Mucosa of stomach (tissue), 1 donor: ENCODE measurements around the gene SERHL2.
"Not testable (repeated sequence)": the region's sequence is repeated elsewhere in the genome, so short reads cannot be mapped to it uniquely, and the experiment has no call there.

Experiments used
- H3K27me3 ChIP-seq: one replicate; pipeline ENCODE4 v1.7.0; 2013; ENCODE audit warnings: mild to moderate bottlenecking, low read length; ENCODE audit not compliant: control insufficient read depth, insufficient read depth
- H3K36me3 ChIP-seq: one replicate; pipeline ENCODE4 v1.7.0; 2013; ENCODE audit warnings: low read length; ENCODE audit not compliant: control insufficient read depth, insufficient read depth
- H3K4me1 ChIP-seq: one replicate; pipeline ENCODE4 v1.7.0; 2013; ENCODE audit warnings: mild to moderate bottlenecking, low read length; ENCODE audit not compliant: control insufficient read depth, insufficient read depth
- H3K4me3 ChIP-seq: one replicate; pipeline ENCODE4 v1.7.0; 2013; ENCODE audit warnings: low read length
- H3K9ac ChIP-seq: one replicate; pipeline ENCODE4 v1.7.0; 2013; ENCODE audit warnings: mild to moderate bottlenecking, low read length, moderate library complexity
- H3K9me3 ChIP-seq: one replicate; pipeline ENCODE4 v1.7.0; 2013; ENCODE audit warnings: mild to moderate bottlenecking, low read length, moderate library complexity; ENCODE audit not compliant: control insufficient read depth
- donor health status: Pancreatic carcinoma.

Gene SERHL2

GRCh38 chr22:42519525-42520401, 34.0 kb upstream of the SERHL2 start, which contains the start of gene RRP7A:
Gene RRP7A, minus strand, starts transcription at chr22:42519796. Its CDS starts 10 bp downstream, at chr22:42519786.
- no peak within 1 kb of the TSS for H3K4me3 ChIP-seq
- H3K9me3 ChIP-seq: no peaks in the 10 kb centered on the region
- H3K27me3 ChIP-seq: no peaks in the 10 kb centered on the region
- H3K4me1 ChIP-seq: peaks cover 4% of the 10 kb centered on the region
- H3K36me3 ChIP-seq: no peaks in the 10 kb centered on the region
- H3K9ac ChIP-seq: peak within 1 kb of the TSS; percentile 70

DNA sequence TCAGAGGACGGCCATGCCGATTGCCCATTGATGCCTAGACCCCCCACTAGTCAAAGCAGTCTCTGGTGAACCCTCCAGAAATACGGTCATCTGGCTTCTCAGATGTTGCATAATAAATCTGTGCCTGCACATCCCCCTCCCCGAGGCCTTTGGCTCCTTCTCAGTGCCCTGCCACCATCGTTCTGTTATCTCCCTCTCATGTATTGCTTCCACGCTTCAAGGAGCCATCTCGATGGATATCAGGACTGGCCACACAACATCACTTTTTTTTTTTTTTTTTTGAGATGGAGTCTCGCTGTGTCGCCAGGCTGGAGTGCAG, 32.6 kb upstream of the SERHL2 start:
- Histone ChIP-seq H3K4me1 (peaks cover 4% of the 10 kb centered on the region), H3K9ac (no peak overlapping the region), H3K36me3 (no peaks in the 10 kb centered on the region), H3K27me3 (no peaks in the 10 kb centered on the region), H3K9me3 (no peaks in the 10 kb centered on the region), H3K4me3 (no peak overlapping the region)

DNA sequence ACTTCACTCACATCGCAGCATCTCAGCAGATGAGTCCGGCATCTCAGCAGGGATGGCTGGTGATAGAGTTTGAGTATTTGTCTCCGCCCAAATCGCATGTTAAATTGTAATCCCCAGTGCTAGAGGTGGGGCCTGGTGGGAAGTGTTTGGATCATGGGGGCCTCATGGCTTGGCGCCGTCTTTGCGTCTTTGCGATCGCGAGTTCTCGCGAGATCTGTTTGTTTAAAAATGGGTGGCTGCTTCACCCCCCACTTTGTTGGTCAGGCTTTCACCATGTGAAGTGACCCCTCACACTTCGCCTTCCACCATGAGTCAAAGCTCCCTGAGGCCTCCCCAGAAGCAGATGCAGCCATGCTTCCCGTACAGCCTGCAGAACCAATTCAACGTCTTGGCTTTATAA, 31.2 kb upstream of the SERHL2 start:
- Histone ChIP-seq H3K4me3 (no peak overlapping the region), H3K9ac (no peak overlapping the region), H3K4me1 (peaks cover 4% of the 10 kb centered on the region), H3K36me3 (no peaks in the 10 kb centered on the region), H3K9me3 (no peaks in the 10 kb centered on the region), H3K27me3 (no peaks in the 10 kb centered on the region)

GRCh38 chr22:42528591-42529307, 25.0 kb upstream of the SERHL2 start:
- H3K9ac ChIP-seq: no peak overlapping the region
- no peaks in the 10 kb centered on the region for H3K27me3 ChIP-seq
- no peaks in the 10 kb centered on the region for H3K36me3 ChIP-seq
- no peaks in the 10 kb centered on the region for H3K9me3 ChIP-seq
- H3K4me1 ChIP-seq: peaks cover 5% of the 10 kb centered on the region
- no peak overlapping the region for H3K4me3 ChIP-seq

DNA sequence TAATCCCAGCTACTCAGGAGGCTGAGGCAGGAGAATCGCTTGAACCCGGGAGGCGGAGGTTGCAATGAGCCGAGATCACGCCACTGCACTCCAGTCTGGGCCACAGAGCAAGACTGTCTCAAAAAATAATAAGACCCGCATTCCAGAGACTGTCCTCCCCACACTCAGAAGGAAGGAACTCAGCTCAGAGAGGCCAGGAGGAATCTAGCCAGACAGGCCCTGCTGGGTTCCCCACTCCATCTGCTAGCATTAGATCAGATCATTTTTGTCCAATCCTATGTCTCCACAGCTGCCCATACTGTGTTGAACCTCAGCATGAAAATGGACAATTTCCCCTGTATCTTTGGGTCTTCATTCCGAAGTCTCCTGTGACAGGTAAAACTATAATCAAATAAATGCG, 24.3 kb upstream of the SERHL2 start:
- H3K4me1 ChIP-seq, H3K27me3 ChIP-seq, H3K4me3 ChIP-seq, H3K36me3 ChIP-seq, H3K9me3 ChIP-seq, H3K9ac ChIP-seq: not testable (repeated sequence)

DNA sequence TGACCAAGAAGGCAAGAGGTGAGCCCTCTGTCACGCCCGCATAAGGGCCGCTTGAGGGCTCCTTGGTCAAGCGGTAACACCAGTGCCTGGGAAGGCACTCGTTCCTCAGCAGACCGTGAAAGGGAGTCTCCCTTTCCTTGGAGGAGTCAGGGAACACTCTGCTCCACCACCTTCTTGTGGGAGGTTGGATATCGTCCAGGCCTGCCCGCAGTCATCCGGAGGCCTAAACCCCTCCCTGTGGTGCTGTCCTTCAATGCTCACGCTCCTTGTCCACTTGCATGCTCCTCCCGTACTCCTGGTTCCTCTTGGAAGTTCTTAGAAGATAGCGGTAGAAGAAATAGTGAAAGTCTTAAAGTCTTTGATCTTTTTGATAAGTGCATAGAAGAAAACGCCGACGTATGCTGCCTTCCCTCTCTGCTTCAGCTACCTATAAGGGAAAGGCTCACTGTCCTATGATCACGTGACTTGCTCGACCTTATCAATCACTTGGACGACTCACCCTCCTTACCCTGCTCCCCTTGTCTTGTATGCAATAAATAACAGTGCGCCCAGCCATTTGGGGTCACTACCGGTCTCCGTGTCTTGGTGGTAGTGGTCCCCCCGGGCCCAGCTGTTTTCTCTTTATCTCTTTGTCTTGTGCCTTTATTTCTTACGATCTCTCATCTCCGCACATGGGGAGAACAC, 22.2 kb upstream of the SERHL2 start:
- H3K4me3 ChIP-seq, H3K27me3 ChIP-seq, H3K9me3 ChIP-seq, H3K36me3 ChIP-seq, H3K9ac ChIP-seq: not testable (repeated sequence)
- H3K4me1 ChIP-seq: peaks cover 11% of the 10 kb centered on the region

DNA sequence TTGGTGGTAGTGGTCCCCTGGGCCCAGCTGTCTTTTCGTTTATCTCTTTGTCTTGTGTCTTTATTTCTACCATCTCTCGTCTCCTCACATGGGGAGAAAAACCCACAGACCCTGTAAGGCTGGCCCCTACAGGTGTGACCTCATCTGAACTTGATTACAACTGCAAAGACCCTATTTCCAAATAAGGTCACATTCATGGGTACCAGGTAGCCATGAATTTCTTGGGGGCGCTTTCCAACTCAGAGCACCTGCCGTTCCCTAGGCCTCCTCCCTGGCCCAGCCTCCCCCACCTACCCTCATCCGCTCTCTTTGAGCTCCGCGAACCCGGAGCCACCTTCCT, 20.1 kb upstream of the SERHL2 start:
- H3K9ac ChIP-seq: no peak overlapping the region
- H3K36me3 ChIP-seq: no peaks in the 10 kb centered on the region
- no peaks in the 10 kb centered on the region for H3K9me3 ChIP-seq
- peaks cover 16% of the 10 kb centered on the region for H3K4me1 ChIP-seq
- H3K4me3 ChIP-seq: no peak overlapping the region
- H3K27me3 ChIP-seq: no peaks in the 10 kb centered on the region

GRCh38 chr22:42535082-42535731, 18.5 kb upstream of the SERHL2 start:
- H3K4me1 ChIP-seq: peaks cover 19% of the 10 kb centered on the region
- H3K36me3 ChIP-seq, H3K4me3 ChIP-seq, H3K9ac ChIP-seq, H3K27me3 ChIP-seq, H3K9me3 ChIP-seq: not testable (repeated sequence)

GRCh38 chr22:42536166-42536565, 17.6 kb upstream of the SERHL2 start:
- H3K36me3 ChIP-seq: no peaks in the 10 kb centered on the region
- H3K4me3 ChIP-seq: no peak overlapping the region

GRCh38 chr22:42536634-42537033, 17.1 kb upstream of the SERHL2 start:
- not testable (repeated sequence) for H3K36me3 ChIP-seq, H3K4me3 ChIP-seq, H3K9ac ChIP-seq, H3K9me3 ChIP-seq, H3K27me3 ChIP-seq
- peaks cover 19% of the 10 kb centered on the region for H3K4me1 ChIP-seq

More at GRCh38 chr22:42536166-42536565, 17.6 kb upstream of the SERHL2 start:
- no peaks in the 10 kb centered on the region for H3K27me3 ChIP-seq
- H3K9ac ChIP-seq: no peak overlapping the region
- no peaks in the 10 kb centered on the region for H3K9me3 ChIP-seq
- peaks cover 19% of the 10 kb centered on the region for H3K4me1 ChIP-seq

- H3K9me3 ChIP-seq, H3K4me3 ChIP-seq, H3K27me3 ChIP-seq, H3K36me3 ChIP-seq: not testable (repeated sequence)
- Histone ChIP-seq H3K9ac (peak overlapping the region; percentile 8), H3K4me1 (peaks cover 19% of the 10 kb centered on the region)
Observed at GRCh38 chr22:42537199-42537831, 16.4 kb upstream of the SERHL2 start.
